Left renal pelvis (tissue), 4 donors: ENCODE measurements around the gene NLRC3. TPM values are rescaled to one million over a fixed set of nuclear protein-coding genes. Genes with fewer than 3 reads are reported as not detected.

ENCODE experiments used
- DNase-seq, 4 donors: peaks; one replicate each; pipeline ENCODE4 v3.0.0-alpha.2; 2013; ENCODE audit warnings: low read depth in 4 of 4, low spot score in 3 of 4
- polyA plus RNA-seq, 4 donors: library from polyadenylated mRNA; unstranded; fragments of 120-200 nt; gene quantifications; one replicate each; pipeline ENCODE4 v1.2.1, GENCODE V29; 2013; ENCODE audit not compliant: insufficient read length in 4 of 4

The NLRC3 gene
- polyA plus RNA-seq, 4 donors: 1.3 to 2.3 (median 1.7) TPM

- DNase-seq: no peak
These were observed 3.0 kb upstream of the NLRC3 start for GRCh38 chr16:3580251-3580651.

- no peak for DNase-seq
These were observed 2.6 kb upstream of the NLRC3 start for GRCh38 chr16:3579776-3580175.

DNA sequence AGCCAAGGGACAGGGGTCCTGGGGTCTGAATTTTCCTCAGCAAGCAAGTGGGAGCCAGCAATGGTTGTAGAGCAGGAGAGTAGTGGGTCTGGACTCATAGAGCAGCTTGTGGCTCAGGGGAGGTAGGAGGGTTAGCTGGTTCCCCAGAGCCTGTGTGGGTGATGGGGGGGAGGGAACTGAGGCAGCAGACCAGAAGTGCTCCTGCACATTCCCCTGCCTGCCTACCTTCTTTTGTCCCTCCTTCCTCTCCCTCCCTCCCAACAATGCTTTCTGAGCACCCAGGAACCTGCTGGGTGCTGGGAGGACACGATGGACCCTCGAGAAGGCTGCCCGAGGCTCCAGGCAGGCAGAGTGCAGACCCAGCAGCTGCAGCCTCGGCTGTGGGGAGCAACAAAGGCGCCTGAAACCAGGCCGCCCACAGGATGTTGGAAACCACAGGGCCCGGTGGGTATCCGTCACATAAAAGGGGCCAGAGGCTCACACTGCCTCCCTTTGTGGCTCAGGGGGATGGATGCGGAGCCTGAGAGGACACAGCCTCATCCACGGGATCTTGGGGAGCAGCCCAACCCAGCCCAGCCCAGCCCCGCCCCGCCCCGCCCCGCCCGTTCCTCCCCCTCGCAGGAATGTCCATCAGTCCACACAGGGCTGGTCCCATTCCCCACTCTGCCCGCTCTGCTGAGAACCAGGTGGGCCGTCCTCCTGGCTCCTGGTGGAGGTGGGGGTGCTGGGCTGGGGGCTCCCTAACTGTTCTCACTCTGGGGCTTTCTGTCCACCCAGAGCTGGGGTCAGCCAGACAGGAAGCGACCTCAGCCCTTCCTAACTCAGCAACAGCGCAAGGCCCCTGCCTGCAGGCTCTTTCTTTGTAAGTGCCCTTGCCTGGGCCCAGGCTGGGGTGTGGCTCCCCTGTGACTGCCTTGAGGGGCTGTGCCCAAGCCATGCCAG lies 1.7 kb upstream of the NLRC3 start:
- DNase-seq: no peak

DNA sequence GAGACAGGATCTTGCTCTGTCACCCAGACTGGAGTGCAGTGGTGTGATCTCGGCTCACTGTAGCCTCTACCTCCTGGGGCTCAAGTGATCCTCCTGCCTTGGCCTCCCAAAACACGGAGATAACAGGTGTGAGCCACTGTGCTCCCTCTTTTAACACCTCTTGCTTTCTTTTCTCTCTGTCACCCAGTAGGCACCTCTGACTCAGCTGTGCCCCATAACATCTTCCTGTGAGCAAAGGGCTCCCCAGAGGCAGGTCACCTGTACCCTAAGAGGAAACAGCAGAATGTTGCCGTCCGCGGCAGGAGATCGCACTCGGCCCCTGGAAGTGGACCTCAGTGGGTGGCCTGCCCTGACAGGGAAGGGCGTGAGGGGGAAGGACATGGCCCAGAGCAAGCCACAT lies 918 bp upstream of the NLRC3 start:
- no peak for DNase-seq

DNA sequence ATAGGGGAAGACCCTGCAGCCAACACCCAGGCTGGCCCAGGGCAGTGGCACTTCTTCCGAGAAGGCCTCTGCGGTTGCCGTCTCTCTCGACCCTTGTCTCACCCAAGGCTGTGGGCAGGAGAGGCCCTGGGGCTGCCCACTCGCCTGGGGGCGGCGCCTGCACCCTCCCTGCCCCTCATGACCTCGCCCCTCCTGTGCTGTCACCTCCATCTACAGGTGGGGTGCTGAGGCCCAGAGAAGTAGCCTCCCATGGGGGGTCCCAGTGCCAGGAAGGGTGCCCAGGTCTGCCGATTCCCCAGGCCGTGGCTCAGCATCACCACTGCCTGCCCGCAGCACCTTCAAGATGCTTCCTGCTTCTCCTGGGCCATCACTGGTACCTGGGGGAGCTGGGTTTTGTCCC lies 992 bp downstream of the NLRC3 start:
- DNase-seq: no peak

- no peak for DNase-seq
These were observed 1.7 kb downstream of the NLRC3 start for GRCh38 chr16:3575491-3575890.

- DNase-seq: no peak
These were observed 3.0 kb downstream of the NLRC3 start for GRCh38 chr16:3574195-3574594.

GRCh38 chr16:3573146-3573815 lies 3.9 kb downstream of the NLRC3 start:
- no peak for DNase-seq

DNA sequence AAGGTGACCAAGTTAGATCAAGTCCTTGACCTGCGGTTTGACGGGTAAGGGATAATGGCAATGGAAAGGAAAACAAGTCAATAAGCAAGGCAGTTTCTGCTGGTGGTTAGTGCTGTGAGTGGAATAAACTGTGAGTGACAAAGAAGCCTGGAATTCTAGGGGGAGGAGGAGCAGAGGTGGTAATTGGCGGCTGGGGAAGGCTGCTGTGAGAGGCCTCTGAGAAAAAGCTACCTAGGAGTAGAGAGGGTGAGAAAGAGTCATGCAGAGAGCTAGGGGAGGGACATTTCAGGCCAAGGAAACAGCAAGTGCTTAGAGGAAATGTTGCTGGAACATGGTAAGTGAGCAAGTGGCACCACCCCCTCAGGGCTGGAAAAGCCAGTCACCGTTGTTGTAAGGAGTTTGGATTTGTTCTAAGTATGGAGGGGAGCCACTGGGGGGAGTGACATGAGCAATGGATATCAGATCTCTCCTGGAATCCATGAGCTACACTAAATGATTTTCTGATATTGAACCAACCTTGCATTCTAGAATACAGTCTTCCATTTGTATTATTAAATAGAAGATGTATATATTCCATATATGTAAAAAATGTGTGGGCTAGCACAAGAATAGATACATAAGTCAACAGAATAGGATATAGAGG lies 6.7 kb downstream of the NLRC3 start:
- DNase-seq: no peak

DNA sequence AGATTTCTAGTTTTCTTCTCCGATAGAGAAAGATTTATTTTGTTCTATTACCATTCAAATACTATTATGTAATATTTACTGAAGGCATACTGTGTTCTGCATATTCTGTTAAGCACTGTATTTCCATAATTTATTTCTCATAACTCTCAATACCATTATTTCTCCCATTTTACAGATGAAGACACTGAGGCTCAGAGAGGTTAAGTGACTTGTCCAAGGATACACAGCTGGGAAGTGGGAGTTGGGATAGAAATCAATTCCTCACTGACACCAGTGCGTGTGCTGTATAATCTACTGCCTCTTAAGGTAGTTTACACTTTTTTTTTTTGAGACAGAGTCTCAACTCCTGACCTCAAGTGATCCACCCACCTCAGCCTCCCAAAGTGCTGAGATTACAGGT lies 7.4 kb downstream of the NLRC3 start:
- no peak for DNase-seq

GRCh38 chr16:3566990-3567389 lies 10.2 kb downstream of the NLRC3 start:
- no peak for DNase-seq

DNA sequence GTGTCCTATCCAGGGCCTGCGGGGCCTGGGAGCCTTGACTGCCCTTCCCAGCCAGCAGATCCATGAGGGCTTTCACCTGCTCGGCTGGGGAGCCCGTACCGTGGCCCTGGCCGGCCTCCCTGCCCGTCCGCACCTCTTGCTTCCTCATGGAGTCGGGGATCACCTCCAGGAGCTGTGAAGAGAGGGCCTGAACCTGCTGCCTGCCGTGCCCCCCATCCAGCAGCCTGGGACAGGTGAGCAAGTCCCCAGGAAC lies 12.4 kb downstream of the NLRC3 start:
- no peak for DNase-seq

GRCh38 chr16:3564130-3564888 lies 12.9 kb downstream of the NLRC3 start:
- DNase-seq: no peak

- no peak for DNase-seq
These were observed 14.2 kb downstream of the NLRC3 start for GRCh38 chr16:3562914-3563480.

DNA sequence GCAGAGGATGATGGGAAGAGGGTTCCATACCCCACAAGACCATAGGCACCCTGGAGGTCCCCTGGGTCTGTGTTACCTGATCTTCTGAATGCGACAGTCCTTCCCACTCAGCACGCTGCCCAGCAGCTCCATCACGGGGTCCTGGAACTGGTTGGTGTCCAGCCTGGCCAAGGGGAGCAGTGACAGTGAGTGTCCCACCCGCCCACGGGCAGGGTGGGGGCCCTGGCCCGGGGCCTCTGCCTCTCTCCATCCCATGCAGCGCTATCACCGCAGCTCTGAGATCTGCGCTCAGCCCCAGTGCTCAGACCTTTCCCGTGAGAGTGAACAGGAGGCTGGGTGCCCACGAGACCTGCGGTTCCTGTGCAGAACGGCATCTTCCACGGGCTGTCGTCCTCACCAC lies 15.6 kb downstream of the NLRC3 start:
- DNase-seq: no peak

GRCh38 chr16:3554351-3554928 lies 22.8 kb downstream of the NLRC3 start:
- no peak for DNase-seq

DNA sequence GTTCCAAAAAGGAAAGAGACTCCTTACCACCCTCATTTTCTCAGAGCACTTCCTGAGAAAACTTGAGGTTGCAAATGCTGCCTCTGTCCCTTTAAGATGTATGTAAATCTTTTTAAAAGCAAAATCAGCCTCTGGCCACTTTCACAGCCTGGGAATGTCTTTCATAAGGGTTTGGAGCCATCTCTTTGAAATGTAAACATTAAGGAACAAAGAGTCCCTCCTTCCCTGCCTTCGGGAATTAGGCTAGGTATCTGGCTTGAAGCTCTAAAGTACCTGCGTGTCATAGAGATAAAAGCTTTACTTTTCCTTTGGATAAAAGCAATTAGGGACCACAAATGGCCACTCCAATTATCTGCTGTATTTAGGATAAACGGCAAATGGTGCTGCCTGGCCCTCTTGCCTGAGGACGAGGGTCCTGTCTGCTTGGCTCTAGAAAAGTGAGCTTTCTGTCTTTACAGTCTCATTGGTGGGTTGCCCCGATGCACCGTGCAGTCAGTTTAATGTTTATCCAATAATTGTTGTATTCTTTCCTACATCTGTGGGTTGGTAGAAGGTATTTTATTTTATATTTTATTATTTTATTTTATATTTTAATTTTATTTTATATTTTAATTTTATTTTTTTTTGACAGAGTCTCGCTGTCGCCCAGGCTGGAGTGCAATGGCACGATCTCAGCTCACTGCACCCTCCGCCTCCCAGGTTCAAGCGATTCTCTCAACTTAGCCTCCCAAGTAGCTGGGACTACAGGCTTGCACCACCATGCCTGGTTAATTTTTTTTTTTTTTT lies 23.9 kb downstream of the NLRC3 start:
- DNase-seq: no peak

GRCh38 chr16:3550851-3551847 lies 26.1 kb downstream of the NLRC3 start:
- no peak for DNase-seq
